ENCODE results near the gene WNK2. TPM values are rescaled to one million over a fixed set of nuclear protein-coding genes. Genes with fewer than 3 reads are reported as not detected.

Gene WNK2
- total RNA-seq, 2 experiments from 2014 or later = 0.25 TPM; not detected in 1

Other genes starting within 250 kb of the WNK2 start
- gene FGD3, start 236.6 kb upstream of the WNK2 start, total RNA-seq = 100 to 1,000 TPM; 160 to 161 TPM
- gene SUSD3, start 125.4 kb upstream of the WNK2 start, total RNA-seq = 10 to 100 TPM; 68.0 to 70.4 TPM
- 10 to 100 TPM; 68.1 to 68.2 TPM for gene CARD19, start 87.9 kb upstream of the WNK2 start, total RNA-seq
- 10 to 100 TPM; 29.5 to 30.4 TPM for gene NINJ1, start 49.9 kb upstream of the WNK2 start, total RNA-seq

Measured in activated naive CD8-positive, alpha-beta T cell treated with anti-CD3 and anti-CD28 coated beads, Interleukin-2, amount 10 ng/mL, durations not matched to agents 7 days and 5 days (primary cell).